Activated CD8-positive, alpha-beta memory T cell treated with anti-CD3 and anti-CD28 coated beads for 36 hours (primary cell): Measurements from ENCODE around the gene IWS1. TPM values are rescaled to one million over a fixed set of nuclear protein-coding genes. Genes with fewer than 3 reads are reported as not detected.
"Not testable (repeated sequence)": the region's sequence is repeated elsewhere in the genome, so short reads cannot be mapped to it uniquely, and the experiment has no call there.

Experiments used
- CTCF ChIA-PET: fragments of 350-600 bp; sonication (Branson Sonifier 250); formaldehyde crosslinking; loops from one replicate; lab custom pipeline; 2021; ENCODE audit warnings: antibody characterized with exemption; lab: Charles Lee
- POLR2A ChIA-PET: fragments of 350-600 bp; sonication (Branson Sonifier 250); formaldehyde crosslinking; loops from one replicate; lab custom pipeline; 2021; ENCODE audit warnings: antibody characterized with exemption; lab: Charles Lee
- total RNA-seq, 2 experiments: library from RNA; stranded (reverse); gene quantifications; one replicate each; pipeline ENCODE4 v1.2.3, GENCODE V29; 2021

Gene IWS1
- total RNA-seq, 2 experiments from 2014 or later: 52.5 to 56.6 TPM

DNA sequence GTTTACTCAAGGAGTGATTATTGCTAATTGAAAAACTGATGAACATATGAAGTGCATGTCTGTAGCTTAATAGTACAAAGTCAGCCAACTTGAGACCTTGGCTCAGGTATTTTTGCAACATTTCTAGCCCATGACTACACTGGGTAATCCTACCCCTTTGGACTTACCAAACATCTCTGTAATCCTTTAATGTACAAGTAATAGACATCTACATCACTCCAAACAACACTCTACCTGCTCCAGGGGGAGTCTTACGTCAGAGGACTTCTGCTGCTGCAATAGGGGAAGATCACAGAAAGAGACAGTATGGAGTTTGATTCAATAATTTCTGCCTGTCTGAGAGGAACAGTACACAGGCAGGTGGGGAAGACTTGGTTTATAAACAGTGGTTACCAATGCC lies 54.0 kb downstream of the IWS1 start:
- CTCF ChIA-PET: interaction anchor here (0.5 to 0.6 kb wide), 2 partner anchors 404 to 1650 kb away, joined by 3 to 4 read pairs; no protein-coding TSS in a partner anchor
- POLR2A ChIA-PET: no interaction called here

DNA sequence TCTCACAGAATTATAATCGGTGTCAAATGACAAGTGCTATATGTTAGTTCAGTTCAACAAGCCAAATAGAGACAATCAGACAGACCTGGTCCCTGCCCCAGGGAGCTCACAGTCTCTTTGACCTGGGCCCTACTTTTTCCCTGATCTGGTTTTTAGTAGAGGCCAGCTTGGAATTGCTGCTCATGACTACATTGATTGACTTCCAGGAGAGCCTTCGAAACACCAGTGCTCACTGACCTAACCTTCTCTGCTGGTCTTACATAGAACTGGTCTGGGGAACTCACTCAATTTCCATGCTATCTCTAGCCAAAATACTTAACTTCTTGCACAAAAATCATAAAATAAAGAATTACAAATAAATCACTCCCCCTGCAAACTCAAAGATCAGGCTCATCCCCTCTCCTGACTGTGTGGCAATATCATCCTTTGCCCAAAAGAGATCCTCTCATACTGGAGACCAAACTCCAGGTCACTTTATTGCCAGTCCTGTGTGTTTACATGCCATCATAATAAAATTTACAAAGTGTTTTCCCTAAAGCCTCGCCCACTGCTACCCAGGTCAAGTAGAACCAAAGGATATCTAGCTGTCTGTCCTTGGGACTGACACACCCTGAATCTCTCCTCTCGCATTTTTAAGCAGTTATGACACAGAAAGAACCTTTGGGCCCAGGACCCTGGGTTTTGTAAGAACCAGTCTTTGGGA lies 54.9 kb downstream of the IWS1 start:
- POLR2A ChIA-PET: no interaction called here
- CTCF ChIA-PET: interaction anchor here (0.6 to 1.4 kb wide), 2 partner anchors 8 to 403 kb away, joined by 3 to 4 read pairs; no protein-coding TSS in a partner anchor

DNA sequence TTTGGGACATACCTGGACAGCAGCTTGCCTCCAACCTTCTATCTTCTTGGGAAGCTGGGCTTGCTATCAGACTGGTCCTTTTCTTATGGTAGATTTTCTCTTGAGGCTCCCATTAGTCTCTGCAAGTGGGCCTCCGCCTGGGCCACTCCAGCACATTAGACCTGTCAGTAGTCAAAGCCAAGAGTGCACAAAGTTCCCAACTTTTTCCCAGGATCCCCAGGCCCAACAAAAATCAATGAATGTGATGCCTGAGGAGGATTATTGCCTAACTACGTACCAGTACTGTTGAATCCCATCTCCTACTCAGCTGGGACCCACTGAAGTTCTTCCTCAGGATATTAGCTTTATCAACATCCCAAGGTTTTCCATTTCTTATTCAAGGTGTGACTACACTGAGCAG lies 56.3 kb downstream of the IWS1 start:
- CTCF ChIA-PET: no interaction called here
- POLR2A ChIA-PET: no interaction called here

DNA sequence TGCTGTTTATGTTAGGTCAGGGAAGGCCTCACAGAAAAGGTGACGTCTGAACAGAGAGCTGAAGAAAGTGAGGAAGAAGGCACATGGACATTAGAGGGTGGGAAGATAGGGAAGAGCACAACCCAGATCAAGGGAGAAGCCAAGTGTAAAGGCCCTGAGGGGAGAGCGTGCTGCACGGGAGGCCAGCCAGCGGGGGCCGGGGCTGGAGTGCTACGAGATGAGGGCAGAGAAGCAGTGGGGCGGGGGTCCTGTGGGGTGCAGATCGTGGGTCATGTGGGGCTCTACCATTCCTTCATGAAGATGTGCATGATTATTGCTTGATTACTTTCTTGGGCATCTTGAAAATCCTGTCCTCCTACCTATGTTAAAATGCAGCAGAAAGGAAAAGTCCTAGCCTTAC lies 57.2 kb downstream of the IWS1 start:
- ChIA-PET POLR2A (interaction anchor here (0.7 kb wide), 1 partner anchor 11 kb away, joined by 3 read pairs; no protein-coding TSS in a partner anchor), CTCF (no interaction called here)

DNA sequence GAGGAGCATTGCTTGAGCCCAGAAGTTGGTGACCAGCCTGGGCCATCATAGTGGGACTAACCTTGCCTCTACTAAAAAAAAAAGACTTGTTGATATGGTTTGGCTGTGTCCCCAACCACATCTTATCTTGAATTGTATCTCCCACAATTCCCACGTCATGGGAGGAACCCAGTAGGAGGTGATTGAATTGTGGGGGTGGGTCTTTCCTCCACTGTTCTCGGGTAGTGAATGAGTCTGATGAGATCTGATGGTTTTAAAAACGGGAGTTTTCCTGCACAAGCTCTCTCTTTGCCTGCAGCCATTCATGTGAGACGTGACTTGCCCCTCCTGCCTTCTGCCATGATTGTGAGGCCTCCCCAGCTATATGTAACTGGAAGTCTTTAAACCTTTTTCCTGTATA lies 61.0 kb downstream of the IWS1 start:
- POLR2A ChIA-PET: interaction anchor here (0.8 to 1.0 kb wide), 2 partner anchors 77 to 98 kb away, joined by 3 read pairs; no protein-coding TSS in a partner anchor
- CTCF ChIA-PET: interaction anchor here (1.7 kb wide), 2 partner anchors 14 to 92 kb away, joined by 3 to 4 read pairs; no protein-coding TSS in a partner anchor

DNA sequence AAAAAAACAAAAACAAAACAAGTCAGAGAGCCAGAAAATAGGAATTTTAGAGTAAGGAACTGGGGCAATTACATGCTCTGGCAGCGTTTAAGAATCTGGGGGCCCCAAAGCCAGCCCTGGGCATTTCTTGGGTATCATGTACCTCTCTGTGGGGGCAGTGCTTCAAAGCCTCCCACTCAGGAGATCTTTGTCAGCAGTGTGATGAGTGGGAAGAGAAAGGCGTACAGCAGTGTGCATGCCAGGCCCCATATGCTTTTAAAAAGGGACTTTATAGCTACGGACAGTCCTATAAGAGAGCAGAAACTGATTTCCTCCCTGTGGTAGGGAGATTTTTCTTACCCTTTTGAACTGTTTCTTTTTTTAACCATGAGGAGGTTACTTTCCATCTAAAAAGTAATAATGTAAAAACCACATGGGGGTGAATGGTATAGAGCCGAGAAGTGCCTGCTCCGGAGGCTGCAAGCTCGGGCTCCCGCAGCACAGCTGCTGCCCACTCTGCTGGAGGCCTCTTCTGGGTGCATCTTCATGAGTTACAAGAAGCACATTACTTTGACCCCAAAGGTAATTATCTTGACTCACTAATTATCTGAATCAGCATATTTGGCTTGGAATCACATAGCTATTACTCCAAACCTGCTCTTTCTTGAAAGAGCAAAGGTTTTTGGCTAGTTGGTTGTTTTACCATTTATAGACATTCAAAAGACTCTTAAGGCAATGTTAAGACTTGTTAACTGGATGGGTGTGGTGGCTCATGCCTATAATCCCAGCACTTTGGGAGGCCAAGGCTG lies 61.6 kb downstream of the IWS1 start:
- POLR2A ChIA-PET: interaction anchor here (0.8 to 1.0 kb wide), 2 partner anchors 76 to 98 kb away, joined by 3 read pairs; no protein-coding TSS in a partner anchor
- CTCF ChIA-PET: interaction anchor here (1.7 kb wide), 2 partner anchors 15 to 91 kb away, joined by 3 to 4 read pairs; no protein-coding TSS in a partner anchor

DNA sequence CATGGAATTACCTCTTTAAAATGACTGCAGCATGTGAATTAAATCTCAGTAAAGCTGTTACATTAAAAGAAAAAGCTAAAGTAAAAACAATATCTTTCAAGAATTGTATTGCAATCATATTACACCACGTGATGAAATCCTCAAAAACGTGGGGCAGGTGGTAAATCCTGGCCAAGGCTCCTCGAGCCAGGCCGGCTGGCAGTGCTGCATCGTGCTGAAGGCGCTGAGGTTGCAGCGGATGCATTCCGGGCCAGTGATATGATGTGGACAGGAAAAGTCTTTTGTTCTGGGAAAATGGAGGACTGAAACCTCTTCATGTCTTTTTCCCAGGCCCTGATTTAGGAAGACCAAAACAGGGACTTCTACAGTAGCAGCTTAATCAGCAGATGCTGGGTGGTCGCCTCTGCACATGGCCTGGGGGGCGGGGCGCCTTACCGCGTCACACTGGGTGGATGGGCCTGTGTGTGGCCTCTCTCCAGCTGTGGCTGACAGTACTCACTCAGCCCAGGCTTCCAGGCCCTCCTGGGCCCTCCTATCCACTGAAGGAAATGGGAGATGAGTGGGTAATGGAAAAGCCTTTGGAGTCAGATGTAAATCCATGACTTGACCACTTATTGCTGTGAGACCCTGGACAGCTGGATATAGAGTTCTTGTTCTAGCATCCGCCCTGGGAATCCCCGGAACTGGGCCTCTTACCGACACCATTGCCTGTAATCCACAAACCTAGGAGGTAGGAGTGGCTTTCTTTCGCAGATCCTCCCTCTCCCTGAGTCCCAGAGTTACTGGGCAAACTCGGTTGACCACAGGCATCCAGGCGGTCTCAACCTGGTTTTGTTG lies 62.9 kb downstream of the IWS1 start:
- ChIA-PET POLR2A (no interaction called here), CTCF (interaction anchor here (0.5 to 1.7 kb wide), 3 partner anchors 16 to 483 kb away, joined by 3 to 4 read pairs (median 4); no protein-coding TSS in a partner anchor)

DNA sequence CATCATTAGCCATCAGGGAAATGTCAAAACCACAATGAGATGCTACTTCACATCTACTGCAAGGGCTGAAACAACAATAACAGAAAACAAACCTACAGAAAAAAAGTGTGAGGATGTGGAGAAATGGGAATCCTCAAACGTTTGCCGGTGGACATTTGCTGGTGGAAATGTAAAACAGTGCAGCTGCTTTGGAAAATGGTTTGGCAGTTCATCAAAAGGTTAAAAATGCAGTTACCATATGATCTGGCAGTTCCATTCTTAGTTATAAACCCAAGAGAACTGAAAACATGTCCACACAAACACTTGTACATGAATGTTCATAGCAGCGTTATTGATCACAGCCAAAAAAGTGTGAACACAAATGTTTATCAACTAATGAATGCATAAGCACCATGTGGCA lies 63.8 kb downstream of the IWS1 start:
- POLR2A ChIA-PET: no interaction called here
- CTCF ChIA-PET: interaction anchor here (0.8 kb wide), 1 partner anchor 9 kb away, joined by 3 read pairs; no protein-coding TSS in a partner anchor

DNA sequence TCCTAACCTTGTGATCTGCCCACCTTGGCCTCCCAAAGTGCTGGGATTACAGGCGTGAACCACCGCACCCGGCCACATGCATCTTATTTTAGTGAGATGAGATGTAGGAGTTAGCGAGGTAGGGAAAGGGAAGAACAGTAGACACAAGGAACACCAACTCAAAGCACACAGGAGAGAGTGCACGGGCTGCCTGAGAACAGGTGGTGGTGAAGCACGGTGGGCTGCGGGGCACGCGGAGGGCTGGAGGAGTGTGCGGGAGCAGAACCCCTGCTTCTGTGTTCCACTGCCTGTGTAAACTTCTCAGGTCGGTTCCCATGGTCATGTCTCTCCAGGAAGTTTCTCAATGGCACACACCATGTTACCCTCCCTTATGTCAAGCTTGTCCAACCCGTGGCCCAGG lies 69.3 kb downstream of the IWS1 start:
- CTCF ChIA-PET: no interaction called here
- POLR2A ChIA-PET: no interaction called here

DNA sequence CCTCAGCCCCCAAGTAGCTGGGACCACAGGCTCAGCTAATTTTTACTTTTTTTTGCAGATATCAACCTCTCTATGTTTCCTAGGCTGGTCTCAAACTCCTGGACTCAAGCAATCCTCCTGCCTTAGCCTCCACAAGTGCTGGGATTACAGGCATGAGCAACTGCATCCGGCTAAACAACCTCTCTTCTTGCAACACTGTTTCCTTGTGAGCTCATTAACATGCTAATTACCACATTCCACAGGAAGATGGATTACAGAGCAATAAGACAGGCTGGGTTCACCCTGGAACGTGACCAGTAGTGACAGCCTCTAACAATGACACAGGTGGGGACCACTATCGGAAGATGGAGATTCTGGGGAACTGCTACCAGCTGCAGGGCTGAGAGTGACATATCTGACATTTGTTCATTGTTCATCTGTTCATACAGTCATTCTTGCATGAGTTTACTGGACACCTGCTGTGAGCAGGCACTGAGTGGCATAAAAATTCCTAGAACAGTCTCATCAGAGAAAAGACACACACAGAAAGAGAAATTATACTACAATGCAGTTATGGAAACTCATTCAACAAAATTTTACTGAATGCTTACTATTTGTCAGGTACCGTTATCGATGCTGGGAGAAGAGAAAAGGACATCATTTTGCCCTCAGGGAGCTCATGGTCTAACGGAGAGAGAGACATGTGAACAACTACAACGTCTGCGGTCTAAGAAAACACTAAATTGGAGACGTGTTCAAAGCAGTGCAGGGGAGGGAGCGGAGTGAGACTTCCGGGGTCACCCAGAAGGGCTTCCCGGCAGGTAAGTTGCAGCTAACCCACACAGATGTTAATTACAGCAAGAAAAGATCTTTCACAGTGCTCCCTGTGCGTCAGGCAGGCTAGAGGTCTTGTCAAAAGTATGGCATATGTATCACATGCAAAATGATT lies 70.5 kb downstream of the IWS1 start:
- CTCF ChIA-PET: interaction anchor here (0.6 kb wide), 2 partner anchors 33 to 74 kb away, joined by 3 to 5 read pairs; no protein-coding TSS in a partner anchor
- POLR2A ChIA-PET: no interaction called here

DNA sequence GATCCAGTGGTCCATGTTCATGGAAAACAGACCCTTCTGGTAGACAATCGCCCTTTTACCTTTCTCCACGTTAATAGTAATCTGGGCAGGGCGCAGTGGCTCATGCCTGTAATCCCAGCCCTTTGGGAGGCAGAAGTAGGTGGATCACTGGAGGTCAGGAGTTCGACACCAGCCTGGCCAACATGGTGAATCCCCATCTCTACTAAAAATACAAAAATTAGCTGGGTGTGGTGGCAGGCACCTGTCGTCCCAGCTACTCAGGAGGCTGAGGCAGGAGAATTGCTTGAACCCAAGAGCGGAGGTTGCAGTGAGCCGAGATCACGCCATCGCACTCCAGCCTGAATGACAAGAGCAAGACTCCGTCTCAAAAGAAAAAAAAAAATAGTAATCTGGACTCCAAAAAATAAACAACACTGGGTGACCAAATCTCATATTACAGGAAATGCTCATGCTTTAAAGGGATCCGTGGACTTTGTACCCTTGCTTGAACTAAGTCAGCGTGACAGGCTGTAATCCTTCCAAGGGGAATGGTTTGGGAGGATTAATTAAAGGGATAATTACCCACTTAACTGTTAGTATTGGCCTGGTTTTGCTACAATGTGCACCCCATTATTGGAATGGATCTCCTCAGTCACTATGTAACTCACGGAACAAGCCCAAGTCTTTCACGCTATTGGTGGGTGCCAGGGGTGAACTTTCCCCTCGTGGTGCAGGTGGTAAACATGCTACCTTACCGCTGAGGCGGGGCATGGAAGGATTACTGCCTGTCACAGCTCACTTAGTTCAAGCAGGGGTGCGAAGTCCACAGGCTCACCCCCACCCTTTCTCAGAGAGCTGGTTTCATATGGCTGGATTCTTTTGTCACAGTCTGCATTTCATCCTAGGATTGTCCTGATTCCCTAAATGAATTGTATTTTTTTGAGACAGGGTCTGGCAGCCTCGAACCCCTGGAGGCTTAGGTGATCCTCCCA lies 71.4 kb downstream of the IWS1 start:
- ChIA-PET POLR2A (no interaction called here), CTCF (interaction anchor here (0.6 kb wide), 2 partner anchors 32 to 73 kb away, joined by 3 to 5 read pairs; no protein-coding TSS in a partner anchor)

DNA sequence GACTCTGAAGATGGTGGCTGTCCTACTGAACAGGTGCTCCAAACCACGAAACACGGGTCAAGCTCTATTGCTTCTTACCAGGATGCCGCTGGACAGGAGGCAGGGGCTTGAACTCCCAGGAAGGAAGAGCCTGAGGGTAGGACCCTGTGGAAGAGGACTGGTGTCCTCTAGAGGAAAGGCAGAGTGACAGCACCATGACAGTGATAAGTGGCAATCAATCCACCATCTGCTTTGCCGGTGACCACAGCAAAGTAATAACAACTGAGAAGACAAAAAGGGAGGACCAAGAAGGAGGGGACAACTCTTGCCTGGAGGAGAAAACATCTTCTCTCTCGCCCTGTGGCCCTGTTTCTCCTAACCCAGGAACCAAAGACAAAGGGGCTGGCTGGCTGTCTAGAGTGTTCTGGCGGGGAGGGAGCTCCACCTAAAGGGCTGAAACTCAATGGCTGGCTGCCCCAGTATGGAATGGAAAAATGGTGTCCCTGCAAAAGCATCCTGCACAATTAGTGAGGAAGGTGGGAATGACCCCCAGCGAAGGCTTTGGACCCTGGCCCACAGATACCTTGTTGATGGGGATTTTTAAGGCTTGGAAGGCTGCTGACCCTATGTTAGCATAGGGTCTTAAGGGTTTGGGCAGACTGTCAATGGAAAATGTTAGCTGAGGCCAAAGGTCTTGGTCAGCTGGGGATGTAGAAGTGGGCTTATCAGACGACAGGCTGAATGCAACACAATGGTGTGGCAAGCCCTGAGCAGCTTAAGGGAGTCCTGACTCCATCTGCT lies 72.7 kb downstream of the IWS1 start:
- ChIA-PET CTCF (interaction anchor here (1.0 to 1.1 kb wide), 2 partner anchors 9 to 34 kb away, joined by 3 to 4 read pairs; no protein-coding TSS in a partner anchor), POLR2A (interaction anchor here (0.7 kb wide), 1 partner anchor 731 kb away, joined by 3 read pairs; no protein-coding TSS in a partner anchor)

DNA sequence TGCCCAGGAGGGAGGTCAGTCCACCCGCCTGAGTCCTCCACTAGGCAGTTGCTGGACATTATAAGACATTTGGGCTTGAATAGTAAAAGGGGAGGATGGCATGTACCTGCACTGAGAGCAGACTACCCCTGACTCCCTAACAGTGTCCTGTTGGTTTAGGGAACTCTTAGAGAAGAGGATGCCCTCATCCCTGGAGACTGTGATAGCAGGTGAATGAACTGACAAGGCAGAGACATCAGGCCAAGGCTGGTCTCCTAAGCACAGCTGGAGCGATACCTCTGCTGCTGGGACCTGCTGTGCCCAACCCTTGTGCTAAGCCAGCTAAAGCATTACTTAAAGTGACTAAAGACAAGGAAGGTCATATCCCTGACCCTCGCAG lies 73.3 kb downstream of the IWS1 start:
- CTCF ChIA-PET: interaction anchor here (1.0 to 1.1 kb wide), 2 partner anchors 9 to 33 kb away, joined by 3 to 4 read pairs; no protein-coding TSS in a partner anchor
- POLR2A ChIA-PET: interaction anchor here (0.7 kb wide), 1 partner anchor 731 kb away, joined by 3 read pairs; no protein-coding TSS in a partner anchor

DNA sequence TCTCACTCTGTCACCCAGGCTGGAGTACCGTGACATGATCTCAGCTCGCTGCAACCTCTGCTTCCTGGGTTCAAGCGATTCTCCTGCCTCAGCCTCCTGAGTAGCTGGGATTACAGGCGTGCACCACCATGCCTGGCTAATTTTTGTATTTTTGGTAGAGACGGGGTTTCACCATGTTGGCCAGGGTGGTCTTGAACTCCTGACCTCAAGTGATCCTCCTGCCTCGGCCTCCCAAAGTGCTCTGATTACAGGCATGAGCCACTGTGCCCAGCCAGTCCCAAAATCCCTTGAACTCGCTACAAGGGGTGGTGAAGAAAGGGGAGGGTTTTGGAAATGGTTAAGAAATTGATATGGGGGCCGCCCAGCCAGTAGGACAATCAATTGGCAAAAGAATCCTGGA lies 73.9 kb downstream of the IWS1 start:
- POLR2A ChIA-PET, CTCF ChIA-PET: not testable (repeated sequence)

DNA sequence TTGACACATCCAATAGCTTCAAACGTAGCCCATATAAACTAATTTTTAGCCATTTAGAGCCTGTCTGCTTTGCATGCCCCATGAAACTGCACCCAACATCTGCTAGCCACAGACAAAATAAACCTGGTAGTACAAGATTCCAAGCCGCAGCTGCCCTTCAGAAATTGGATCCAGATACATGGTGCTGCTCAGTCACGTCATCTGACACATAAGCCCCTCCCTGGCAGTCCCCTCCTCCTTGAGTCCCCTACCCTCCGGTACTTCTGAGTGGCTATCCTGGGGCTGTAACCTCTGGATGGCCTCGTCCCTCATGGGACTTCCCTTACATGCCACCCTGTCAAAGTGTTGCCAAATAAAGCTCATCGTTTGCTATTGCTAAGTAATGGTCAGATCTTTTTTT lies 74.3 kb downstream of the IWS1 start:
- POLR2A ChIA-PET: no interaction called here
- CTCF ChIA-PET: no interaction called here

DNA sequence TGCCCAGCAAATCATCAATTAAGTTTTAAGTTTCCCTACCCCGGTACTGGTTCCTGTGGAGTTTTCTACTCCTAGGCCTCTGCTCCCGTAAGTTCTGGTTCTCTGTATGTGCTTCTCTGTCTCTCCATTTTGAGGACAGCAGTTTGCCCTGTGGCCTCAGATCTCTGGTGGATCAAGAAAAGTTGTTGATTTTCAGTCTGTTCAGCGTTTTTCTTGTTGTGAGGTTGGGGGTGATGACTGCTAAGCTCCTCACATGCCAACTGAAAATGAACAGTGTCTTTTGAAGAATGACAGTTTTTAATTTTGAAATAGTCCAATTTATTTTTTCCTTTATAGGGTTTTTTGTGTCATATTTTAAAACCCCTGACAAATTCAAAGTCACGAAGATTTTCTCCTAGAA lies 76.4 kb downstream of the IWS1 start:
- ChIA-PET CTCF (no interaction called here), POLR2A (no interaction called here)
